ENCODE results near the gene DOCK6.

Gene DOCK6

GRCh38 chr19:11243798-11244169, 18.5 kb downstream of the DOCK6 start:
- ATAC-seq: no peak
- TF ChIP-seq GLIS3 (CRISPR knock-in tag; IDR thresholded peaks at IDR 0.05): no peak
- TF ChIP-seq ZNF70 (CRISPR knock-in tag; IDR thresholded peaks at IDR 0.05): no peak
- no peak for TF ChIP-seq ESRRG (CRISPR knock-in tag; IDR thresholded peaks at IDR 0.05)
- TF ChIP-seq, protein P1, sequence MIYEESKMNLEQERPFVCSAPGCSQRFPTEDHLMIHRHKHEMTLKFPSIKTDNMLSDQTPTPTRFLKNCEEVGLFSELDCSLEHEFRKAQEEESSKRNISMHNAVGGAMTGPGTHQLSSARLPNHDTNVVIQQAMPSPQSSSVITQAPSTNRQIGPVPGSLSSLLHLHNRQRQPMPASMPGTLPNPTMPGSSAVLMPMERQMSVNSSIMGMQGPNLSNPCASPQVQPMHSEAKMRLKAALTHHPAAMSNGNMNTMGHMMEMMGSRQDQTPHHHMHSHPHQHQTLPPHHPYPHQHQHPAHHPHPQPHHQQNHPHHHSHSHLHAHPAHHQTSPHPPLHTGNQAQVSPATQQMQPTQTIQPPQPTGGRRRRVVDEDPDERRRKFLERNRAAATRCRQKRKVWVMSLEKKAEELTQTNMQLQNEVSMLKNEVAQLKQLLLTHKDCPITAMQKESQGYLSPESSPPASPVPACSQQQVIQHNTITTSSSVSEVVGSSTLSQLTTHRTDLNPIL (CRISPR knock-in tag; IDR thresholded peaks at IDR 0.05; ENCODE audit: low read depth): no peak
- TF ChIP-seq SNAI2 (CRISPR knock-in tag; IDR thresholded peaks at IDR 0.05): no peak
- TF ChIP-seq TOX (CRISPR knock-in tag; IDR thresholded peaks at IDR 0.05; ENCODE audit: borderline replicate concordance): no peak
- no peak for TF ChIP-seq BACH2 (CRISPR knock-in tag; IDR thresholded peaks at IDR 0.05; ENCODE audit: borderline replicate concordance)
- no peak for TF ChIP-seq ZNF8 (CRISPR knock-in tag; IDR thresholded peaks at IDR 0.05)
- TF ChIP-seq ZFP3 (CRISPR knock-in tag; IDR thresholded peaks at IDR 0.05): no peak
- no peak for TF ChIP-seq ZFP30 (CRISPR knock-in tag; IDR thresholded peaks at IDR 0.05)
- TF ChIP-seq ISL1 (CRISPR knock-in tag; IDR thresholded peaks at IDR 0.05): no peak

- TF ChIP-seq, protein P1 (CRISPR knock-in tag; IDR thresholded peaks at IDR 0.05; ENCODE audit: low read depth): no peak
- TF ChIP-seq, protein P2, sequence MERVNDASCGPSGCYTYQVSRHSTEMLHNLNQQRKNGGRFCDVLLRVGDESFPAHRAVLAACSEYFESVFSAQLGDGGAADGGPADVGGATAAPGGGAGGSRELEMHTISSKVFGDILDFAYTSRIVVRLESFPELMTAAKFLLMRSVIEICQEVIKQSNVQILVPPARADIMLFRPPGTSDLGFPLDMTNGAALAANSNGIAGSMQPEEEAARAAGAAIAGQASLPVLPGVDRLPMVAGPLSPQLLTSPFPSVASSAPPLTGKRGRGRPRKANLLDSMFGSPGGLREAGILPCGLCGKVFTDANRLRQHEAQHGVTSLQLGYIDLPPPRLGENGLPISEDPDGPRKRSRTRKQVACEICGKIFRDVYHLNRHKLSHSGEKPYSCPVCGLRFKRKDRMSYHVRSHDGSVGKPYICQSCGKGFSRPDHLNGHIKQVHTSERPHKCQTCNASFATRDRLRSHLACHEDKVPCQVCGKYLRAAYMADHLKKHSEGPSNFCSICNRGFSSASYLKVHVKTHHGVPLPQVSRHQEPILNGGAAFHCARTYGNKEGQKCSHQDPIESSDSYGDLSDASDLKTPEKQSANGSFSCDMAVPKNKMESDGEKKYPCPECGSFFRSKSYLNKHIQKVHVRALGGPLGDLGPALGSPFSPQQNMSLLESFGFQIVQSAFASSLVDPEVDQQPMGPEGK (CRISPR knock-in tag; IDR thresholded peaks at IDR 0.05; ENCODE audit: borderline replicate concordance): no peak
- no peak for TF ChIP-seq ZFP30 (CRISPR knock-in tag; IDR thresholded peaks at IDR 0.05)
- TF ChIP-seq ZFP3 (CRISPR knock-in tag; IDR thresholded peaks at IDR 0.05): no peak
- no peak for TF ChIP-seq ZNF70 (CRISPR knock-in tag; IDR thresholded peaks at IDR 0.05)
- TF ChIP-seq ARNTL (CRISPR knock-in tag; IDR thresholded peaks at IDR 0.05; ENCODE audit: borderline replicate concordance, low read depth): no peak
- no peak for TF ChIP-seq GLIS3 (CRISPR knock-in tag; IDR thresholded peaks at IDR 0.05)
- peak; percentile 96 for ATAC-seq
These were observed 19.2 kb downstream of the DOCK6 start for GRCh38 chr19:11242864-11243797.

- ATAC-seq: no peak
- TF ChIP-seq ISL1 (CRISPR knock-in tag; IDR thresholded peaks at IDR 0.05) (no peak), ARNTL (CRISPR knock-in tag; IDR thresholded peaks at IDR 0.05; ENCODE audit: borderline replicate concordance, low read depth) (no peak), ZFP30 (CRISPR knock-in tag; IDR thresholded peaks at IDR 0.05) (no peak), CSDC2 (CRISPR knock-in tag; IDR thresholded peaks at IDR 0.05) (no peak), ESRRG (CRISPR knock-in tag; IDR thresholded peaks at IDR 0.05) (no peak), ZNF70 (CRISPR knock-in tag; IDR thresholded peaks at IDR 0.05) (no peak), OSR1 (CRISPR knock-in tag; IDR thresholded peaks at IDR 0.05) (no peak), GLIS3 (CRISPR knock-in tag; IDR thresholded peaks at IDR 0.05) (no peak), RARB (CRISPR knock-in tag; IDR thresholded peaks at IDR 0.05) (no peak), TCF4 (CRISPR knock-in tag; IDR thresholded peaks at IDR 0.05; ENCODE audit: borderline replicate concordance) (no peak), ZC3H10 (CRISPR knock-in tag; IDR thresholded peaks at IDR 0.05) (no peak), ZNF565 (CRISPR knock-in tag; conservative IDR thresholded peaks at IDR 0.05; ENCODE audit: low read depth) (no peak), BACH2 (CRISPR knock-in tag; IDR thresholded peaks at IDR 0.05; ENCODE audit: borderline replicate concordance) (no peak), TOX (CRISPR knock-in tag; IDR thresholded peaks at IDR 0.05; ENCODE audit: borderline replicate concordance) (no peak), ZNF8 (CRISPR knock-in tag; IDR thresholded peaks at IDR 0.05) (no peak), SNAI2 (CRISPR knock-in tag; IDR thresholded peaks at IDR 0.05) (no peak)
- TF ChIP-seq, protein P1 (CRISPR knock-in tag; IDR thresholded peaks at IDR 0.05; ENCODE audit: low read depth): no peak
- TF ChIP-seq, protein P3, sequence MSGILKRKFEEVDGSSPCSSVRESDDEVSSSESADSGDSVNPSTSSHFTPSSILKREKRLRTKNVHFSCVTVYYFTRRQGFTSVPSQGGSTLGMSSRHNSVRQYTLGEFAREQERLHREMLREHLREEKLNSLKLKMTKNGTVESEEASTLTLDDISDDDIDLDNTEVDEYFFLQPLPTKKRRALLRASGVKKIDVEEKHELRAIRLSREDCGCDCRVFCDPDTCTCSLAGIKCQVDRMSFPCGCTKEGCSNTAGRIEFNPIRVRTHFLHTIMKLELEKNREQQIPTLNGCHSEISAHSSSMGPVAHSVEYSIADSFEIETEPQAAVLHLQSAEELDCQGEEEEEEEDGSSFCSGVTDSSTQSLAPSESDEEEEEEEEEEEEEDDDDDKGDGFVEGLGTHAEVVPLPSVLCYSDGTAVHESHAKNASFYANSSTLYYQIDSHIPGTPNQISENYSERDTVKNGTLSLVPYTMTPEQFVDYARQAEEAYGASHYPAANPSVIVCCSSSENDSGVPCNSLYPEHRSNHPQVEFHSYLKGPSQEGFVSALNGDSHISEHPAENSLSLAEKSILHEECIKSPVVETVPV (CRISPR knock-in tag; IDR thresholded peaks at IDR 0.05): no peak
- TF ChIP-seq, protein P2 (CRISPR knock-in tag; IDR thresholded peaks at IDR 0.05; ENCODE audit: borderline replicate concordance): no peak
- TF ChIP-seq, protein P4, sequence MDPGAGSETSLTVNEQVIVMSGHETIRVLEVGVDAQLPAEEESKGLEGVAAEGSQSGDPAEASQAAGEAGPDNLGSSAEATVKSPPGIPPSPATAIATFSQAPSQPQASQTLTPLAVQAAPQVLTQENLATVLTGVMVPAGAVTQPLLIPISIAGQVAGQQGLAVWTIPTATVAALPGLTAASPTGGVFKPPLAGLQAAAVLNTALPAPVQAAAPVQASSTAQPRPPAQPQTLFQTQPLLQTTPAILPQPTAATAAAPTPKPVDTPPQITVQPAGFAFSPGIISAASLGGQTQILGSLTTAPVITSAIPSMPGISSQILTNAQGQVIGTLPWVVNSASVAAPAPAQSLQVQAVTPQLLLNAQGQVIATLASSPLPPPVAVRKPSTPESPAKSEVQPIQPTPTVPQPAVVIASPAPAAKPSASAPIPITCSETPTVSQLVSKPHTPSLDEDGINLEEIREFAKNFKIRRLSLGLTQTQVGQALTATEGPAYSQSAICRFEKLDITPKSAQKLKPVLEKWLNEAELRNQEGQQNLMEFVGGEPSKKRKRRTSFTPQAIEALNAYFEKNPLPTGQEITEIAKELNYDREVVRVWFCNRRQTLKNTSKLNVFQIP (CRISPR knock-in tag; IDR thresholded peaks at IDR 0.05; ENCODE audit: borderline replicate concordance, low read depth): no peak
These were observed 20.3 kb downstream of the DOCK6 start for GRCh38 chr19:11242025-11242424.

All from SK-N-SH treated with all-trans-retinoic acid at 6 μM for 48 hours (cell line).